GM18499 (cell line): Measurements from ENCODE around the gene AZU1.
"Not testable (repeated sequence)": the region's sequence is repeated elsewhere in the genome, so short reads cannot be mapped to it uniquely, and the experiment has no call there.

ENCODE experiments used
- ATAC-seq: cut with Tn5 transposase; IDR thresholded peaks from one replicate; pipeline ENCODE4 v1.9.1; 2021; ENCODE audit warnings: moderate number of reproducible peaks; ENCODE audit not compliant: insufficient read depth, unreplicated experiment

The AZU1 gene

GRCh38 chr19:807627-808422 is 19.8 kb upstream of the AZU1 start:
- no peak for ATAC-seq

DNA sequence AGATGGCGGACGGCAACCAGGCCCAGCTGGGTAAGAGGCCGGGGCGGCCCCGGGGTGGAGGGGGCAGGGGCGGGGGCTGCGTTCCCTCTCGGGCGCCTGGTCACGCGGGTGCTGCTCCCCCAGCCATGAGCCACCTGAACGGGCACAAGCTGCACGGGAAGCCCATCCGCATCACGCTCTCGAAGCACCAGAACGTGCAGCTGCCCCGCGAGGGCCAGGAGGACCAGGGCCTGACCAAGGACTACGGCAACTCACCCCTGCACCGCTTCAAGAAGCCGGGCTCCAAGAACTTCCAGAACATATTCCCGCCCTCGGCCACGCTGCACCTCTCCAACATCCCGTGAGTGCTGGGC is 19.2 kb upstream of the AZU1 start:
- no peak for ATAC-seq

DNA sequence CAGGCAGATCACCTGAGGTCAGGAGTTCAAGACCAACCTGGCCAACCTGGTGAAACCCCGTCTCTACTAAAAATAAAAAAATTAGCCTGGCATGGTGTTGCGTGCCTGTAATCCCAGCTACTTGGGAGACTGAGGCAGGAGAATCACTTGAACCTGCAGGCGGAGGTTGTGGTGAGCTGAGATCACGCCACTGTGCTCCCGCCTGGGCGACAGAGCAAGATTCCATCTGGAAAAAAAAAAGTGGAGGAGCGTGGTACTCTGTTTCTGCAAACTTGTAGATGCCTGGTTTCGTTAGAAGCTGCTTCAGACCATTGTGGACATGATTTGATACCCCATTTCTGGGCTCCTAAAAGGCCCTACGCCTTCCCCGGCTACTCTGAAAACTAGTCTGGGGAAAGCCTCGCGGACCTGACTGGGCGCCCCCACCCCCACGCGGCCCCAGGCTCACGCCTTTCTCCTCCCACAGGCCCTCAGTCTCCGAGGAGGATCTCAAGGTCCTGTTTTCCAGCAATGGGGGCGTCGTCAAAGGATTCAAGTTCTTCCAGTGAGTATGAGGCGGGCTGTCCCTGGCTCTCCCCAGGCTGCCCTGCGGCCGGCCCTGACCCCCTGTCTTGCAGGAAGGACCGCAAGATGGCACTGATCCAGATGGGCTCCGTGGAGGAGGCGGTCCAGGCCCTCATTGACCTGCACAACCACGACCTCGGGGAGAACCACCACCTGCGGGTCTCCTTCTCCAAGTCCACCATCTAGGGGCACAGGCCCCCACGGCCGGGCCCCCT is 17.4 kb upstream of the AZU1 start:
- no peak for ATAC-seq

GRCh38 chr19:810883-811489 is 16.7 kb upstream of the AZU1 start:
- no peak for ATAC-seq

GRCh38 chr19:811506-812048 is 16.1 kb upstream of the AZU1 start:
- ATAC-seq, result no peak

DNA sequence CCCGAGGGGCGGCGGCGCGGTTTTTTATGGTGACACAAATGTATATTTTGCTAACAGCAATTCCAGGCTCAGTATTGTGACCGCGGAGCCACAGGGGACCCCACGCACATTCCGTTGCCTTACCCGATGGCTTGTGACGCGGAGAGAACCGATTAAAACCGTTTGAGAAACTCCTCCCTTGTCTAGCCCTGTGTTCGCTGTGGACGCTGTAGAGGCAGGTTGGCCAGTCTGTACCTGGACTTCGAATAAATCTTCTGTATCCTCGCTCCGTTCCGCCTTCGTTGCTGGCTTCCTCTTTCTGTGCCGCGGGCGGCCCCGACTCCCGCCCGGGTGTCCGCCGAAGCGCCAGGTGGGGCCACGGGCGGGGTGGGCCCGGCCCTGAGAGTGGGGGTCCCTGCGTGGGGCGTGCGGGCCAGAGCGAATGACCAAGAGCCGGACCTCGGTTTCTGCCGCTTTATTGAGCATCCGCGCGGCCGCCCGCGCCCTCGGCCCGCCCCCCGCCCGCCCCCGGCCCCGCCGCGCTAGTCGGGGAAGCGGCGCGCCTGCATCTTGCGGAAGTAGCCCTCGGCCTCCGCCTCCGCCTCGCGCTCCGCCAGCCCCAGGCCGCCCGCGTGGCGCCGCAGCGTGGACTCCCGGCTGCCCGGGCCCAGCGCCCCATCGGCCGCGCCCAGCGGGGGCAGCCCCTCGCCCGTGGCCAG is 15.4 kb upstream of the AZU1 start:
- no peak for ATAC-seq

DNA sequence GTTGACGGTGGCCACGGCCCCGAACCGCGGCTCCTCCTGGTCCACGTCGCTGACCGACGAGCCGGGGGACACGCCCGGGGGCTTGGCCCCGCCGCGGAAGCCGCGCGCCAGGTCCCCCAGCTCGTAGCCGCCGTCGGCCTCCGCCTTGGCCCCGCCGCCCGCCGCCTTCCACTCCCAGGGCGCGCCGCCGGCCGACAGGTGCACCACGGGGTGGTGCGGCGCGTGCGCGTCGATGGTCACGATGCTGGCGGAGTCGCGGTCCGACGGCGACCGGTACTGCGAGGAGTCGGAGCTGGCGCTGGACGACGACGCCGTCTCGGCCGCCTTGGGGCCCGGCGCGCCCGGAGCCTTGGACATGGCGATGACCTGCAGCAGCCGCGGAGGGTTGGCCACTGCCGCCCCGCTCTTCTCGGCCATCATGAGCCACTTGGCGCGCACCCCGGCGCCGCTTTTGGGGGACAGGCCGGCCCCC is 14.9 kb upstream of the AZU1 start:
- ATAC-seq, result no peak

- no peak for ATAC-seq
Measured at GRCh38 chr19:813219-814151, 14.2 kb upstream of the AZU1 start.

DNA sequence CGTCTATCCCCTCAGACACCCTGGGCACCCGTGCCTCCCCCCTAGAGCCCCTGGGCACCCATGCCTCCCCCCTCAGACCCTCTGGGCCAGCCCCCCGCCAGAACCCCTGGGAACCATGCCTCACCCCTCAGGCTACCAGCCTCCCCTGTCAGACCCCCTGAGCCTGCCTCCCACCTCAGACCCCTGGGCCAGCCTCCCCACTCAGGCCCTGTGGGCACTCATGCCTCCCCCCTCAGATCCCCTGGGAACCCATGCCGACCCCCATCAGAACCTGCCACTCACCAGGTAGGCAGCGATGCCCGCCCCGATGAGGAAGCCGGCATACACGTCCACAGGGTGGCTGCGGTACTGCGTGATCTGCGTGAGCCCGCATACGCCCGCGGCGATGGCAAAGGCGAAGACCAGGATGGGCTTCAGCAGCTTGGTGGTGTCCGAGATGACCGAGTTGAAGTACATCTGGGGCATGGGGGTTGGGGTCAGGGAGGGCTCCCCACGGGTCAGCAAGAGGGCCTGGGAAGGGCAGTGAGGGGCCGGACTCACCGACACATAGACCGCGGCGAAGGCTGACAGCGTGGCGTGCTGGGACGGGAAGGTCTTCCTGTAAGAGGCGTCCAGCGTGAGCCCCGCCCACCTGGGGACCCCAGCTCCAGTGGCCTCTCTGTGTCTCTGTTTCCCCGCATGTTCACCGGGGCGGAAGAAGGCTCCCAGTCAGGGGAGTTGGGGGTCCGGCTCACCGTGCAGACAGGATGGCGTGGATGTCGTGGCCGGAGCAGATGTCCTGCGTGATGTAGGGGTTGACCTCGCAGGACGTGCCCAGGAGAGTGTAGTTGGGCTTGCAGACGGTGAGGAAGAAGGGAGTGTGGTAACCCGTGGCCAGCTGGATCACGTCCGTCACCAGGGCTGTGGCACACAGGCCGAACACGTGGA is 13.2 kb upstream of the AZU1 start:
- no peak for ATAC-seq

- no peak for ATAC-seq
Measured at GRCh38 chr19:815079-815774, 12.4 kb upstream of the AZU1 start.

GRCh38 chr19:815775-816499 is 11.7 kb upstream of the AZU1 start:
- no peak for ATAC-seq

GRCh38 chr19:816500-816857 is 11.2 kb upstream of the AZU1 start:
- no peak for ATAC-seq

GRCh38 chr19:820212-820611 is 7.4 kb upstream of the AZU1 start:
- ATAC-seq, result not testable (repeated sequence)

DNA sequence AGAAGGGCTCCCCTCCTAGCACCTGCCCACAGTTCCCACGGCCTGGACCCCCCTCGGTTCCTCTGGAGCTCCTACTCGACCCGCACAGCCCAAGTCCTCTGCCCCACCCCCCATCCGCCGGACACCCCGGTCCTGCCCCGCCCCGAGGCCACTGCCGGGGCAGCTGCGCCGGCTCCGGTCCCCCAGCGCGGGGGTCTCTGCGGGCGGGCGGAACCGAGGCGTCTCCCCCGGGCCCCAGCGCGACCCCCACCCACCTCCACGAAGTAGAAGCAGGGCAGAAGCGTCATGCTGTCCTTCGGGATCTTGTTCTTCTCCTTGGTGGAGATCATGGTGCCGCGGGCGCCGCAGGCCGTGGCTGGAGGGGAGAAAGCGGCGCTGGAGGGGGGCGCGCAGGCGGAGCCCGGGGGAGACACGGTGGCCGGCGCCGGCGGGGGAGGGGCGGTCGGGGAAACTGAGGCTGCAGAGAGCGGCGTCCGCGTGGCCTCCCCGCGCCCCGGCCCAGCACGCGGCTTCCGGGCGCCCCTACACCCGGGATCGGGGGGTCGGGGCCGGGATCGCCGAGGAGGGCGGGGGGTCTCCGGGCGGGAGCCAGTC is 6.3 kb upstream of the AZU1 start:
- no peak for ATAC-seq

DNA sequence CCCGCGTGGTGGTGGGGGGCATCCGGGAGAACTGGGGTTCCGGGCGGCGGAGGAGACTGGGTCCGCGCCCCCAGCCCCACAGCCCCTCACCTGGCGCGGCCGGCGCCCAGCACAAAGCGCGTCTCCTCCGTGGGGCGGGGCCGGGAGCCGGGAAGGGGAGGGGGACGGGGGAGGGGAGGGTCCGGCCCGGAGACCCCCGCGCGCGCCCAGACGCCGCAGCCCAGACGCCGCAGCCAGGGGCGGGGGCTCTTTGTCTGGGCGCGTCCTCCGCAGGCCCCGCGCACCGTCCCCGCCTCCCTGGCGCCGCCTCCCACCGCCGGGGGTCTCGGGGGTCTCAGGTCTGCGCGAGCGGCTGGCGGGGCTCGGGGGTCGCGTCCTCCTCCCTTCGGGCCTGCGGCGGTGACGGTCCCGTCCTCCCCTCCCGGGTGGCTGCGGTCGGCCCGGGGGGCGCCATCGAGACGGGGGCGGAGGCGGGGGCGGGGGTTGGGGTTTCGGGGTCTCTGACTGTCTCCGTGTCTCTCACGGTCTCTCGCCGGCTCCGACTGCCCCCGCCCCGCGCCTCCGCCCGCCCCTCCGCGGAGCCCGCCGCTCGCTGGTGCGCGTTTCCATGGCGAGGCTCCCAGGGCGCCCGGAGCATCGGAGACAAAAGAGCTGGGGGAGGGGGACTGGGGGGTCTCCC is 5.7 kb upstream of the AZU1 start, which contains the start of gene PLPPR3:
Gene PLPPR3, minus strand, starts transcription at position 131 of the 679 bp plus-strand sequence. CDS start 396 bp downstream, outside the sequence.
- no peak for ATAC-seq

- no peak for ATAC-seq
Measured at GRCh38 chr19:823565-824121, 4.0 kb upstream of the AZU1 start.
